Left cardiac atrium (tissue), 4 donors: ENCODE results near the gene CDK14. TPM values are rescaled to one million over a fixed set of nuclear protein-coding genes. Genes with fewer than 3 reads are reported as not detected.

Source experiments
- ATAC-seq, 2 donors: fragments of 200-7000 bp; cut with Tn5 transposase; one replicate each; pipeline ENCODE4 v1.9.1; 2020; ENCODE audit warnings: mild to moderate bottlenecking in 2 of 2, moderate library complexity in 2 of 2
- DNase-seq: peaks from one replicate; pipeline ENCODE4 v3.0.0-alpha.2; 2020
- intact Hi-C, 2 donors: fragments of 100-400 bp; cut with DNase I; formaldehyde crosslinking; loops; one replicate each; pipeline versions ENCODE4 v1.14.1 to v1.15.1; 2022 to 2023
- total RNA-seq, 2 donors: library from RNA; stranded (reverse); fragmentation: NEBNext Ultra II Directional; extraction: Animal tissue kit (Norgen Biotek cat#: 25700); gene quantifications; one replicate each; pipeline ENCODE4 v1.2.1, GENCODE V29; 2021
- donor health status: DM: no; HTN: yes; CAD: no.
- donor health status: DM: no; HTN: yes; CAD: no; lungs with severe emphysema.
- donor health status: DM: yes; HTN: yes; CAD: no.
- donor health status: Dilated cardiomyopathy.

The CDK14 gene
- total RNA-seq, 2 donors from 2014 or later: 35.9 to 53.5 TPM

DNA sequence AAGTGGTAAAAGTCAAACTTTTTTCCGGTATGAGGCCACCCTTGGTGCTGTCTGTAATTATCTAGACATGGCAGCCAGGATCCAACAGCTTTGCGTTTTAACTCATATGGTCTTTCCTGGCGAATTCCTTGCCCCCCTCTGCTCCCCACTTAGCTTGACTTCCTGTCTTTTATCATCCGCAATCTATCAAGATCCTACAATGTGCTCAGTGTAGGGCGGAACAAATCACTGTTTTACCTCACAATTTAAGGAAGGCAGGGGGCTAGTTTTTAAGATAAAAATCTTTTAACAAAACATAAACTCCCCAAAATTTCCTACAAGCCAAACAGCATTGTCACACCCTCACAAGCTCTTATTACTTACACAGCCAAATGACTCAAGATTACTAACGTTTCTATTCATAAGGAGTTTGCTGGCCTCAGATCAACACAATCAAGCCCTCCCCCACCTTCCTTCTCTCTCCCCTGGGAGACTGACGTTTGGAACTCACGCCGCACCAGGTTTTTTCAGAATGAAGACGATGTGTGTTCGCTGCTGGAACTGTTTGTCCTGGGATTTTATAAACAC is 1.3 kb upstream of the CDK14 start:
- peak; percentile 55 for DNase-seq
- peak; percentile 17 to 65 for ATAC-seq
- intact Hi-C loops: loop anchor here in 1 of 2 donors (5.0 kb wide), 1 partner anchor 67 kb away; no protein-coding TSS in a partner anchor

GRCh38 chr7:90595342-90595800 is 750 bp upstream of the CDK14 start:
- intact Hi-C loops: loop anchor here in 1 of 2 donors (5.0 kb wide), 1 partner anchor 67 kb away; no protein-coding TSS in a partner anchor
- no peak for ATAC-seq

GRCh38 chr7:90596671-90597562 is 796 bp downstream of the CDK14 start:
- ATAC-seq: peak; percentile 17 to 20
- intact Hi-C loops: loop anchor here in 1 of 2 donors (5.0 kb wide), 1 partner anchor 65 kb away; no protein-coding TSS in a partner anchor
- no peak for DNase-seq

More at GRCh38 chr7:90595342-90595800, 750 bp upstream of the CDK14 start:
- no peak for DNase-seq

DNA sequence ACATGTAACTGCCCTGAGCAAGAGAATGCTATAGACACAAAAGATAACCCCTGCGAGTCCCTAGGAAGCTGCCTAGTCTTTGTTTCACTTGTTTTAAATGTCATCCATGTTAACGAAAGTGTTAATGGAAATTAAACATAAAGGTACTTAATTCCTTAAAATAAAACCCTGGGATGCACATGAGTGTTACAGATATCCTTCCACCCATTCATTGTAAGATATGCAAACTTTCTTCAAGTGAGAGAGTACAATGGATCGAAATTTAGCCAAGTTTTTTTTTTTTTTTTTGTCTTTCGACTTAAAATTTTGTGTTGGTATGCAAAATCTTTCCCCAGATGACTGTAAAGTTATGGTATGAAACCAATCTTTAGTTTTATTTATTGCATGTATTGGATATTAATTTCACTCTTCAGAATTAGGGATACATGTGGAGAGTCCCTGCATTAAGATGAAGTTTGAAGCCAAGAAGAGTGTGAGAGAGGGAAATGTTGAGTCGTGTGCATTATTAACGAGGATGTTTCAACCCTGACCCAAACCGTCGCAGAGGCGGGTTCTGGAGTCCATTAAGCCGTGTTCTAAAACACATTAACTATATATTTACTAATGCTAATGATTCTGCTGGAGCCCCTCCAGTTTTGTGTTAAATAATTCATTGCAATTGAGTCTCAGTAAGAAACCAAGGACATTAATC is 1.6 kb downstream of the CDK14 start:
- DNase-seq (no peak), ATAC-seq (no peak)
- intact Hi-C loops: loop anchor here in 1 of 2 donors (5.0 kb wide), 1 partner anchor 65 kb away; no protein-coding TSS in a partner anchor

- intact Hi-C loops: loop anchor here in 1 of 2 donors (5.0 kb wide), 1 partner anchor 63 kb away; no protein-coding TSS in a partner anchor
- DNase-seq (no peak), ATAC-seq (no peak)
These were observed 2.9 kb downstream of the CDK14 start for GRCh38 chr7:90599038-90599437.

DNA sequence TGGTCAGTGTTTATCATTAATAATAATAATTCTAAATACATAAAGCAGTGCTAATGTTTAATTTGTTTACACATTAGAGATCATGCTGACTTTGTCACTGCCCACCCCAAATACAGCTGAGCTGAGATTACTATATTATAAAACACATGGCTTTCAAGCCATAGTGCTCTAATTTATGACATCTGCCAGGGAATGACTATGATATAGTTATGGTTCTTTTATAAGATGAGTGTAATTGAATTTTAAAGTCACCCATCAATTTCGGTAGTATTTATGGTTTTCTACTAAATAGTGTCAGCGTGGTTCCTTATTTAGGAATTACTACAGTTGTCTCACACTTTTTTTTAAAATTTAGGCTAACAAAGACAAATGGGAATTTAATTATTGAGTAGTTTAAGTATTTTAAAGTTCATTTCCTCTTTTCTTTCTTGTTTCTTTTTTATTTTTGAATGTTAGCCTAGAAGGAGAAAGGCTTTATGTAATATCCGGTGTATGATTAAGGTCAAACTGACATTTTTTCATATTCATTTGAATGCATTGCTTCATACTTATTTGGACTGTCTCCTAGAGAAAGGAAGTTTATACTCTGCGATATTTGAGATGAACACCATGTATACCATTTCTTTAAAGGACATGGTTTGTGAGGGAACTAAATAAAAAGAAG is 3.9 kb downstream of the CDK14 start:
- DNase-seq (no peak), ATAC-seq (no peak)
- intact Hi-C loops: loop anchor here in 1 of 2 donors (5.0 kb wide), 1 partner anchor 62 kb away; no protein-coding TSS in a partner anchor

GRCh38 chr7:90602303-90602702 is 6.2 kb downstream of the CDK14 start:
- ATAC-seq (no peak), DNase-seq (no peak)
- intact Hi-C loops: no loop called here

DNA sequence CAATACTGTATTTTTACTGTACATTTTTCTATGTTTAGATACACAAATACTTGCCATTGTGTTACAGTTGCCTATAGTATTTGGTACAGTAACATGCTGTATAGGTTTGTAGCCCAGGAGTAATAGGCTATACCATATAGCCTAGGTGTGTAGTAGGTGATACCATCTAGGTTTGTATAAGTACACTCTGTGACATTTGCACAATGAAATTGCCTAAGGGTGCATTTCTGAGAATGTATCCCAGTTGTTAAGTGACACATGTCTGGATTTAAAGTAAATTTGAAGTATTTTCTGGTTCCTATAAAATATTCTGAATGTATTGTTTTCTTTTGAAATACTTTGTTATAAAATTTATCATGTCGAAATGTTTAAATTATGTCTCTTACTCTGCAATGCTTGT is 7.2 kb downstream of the CDK14 start:
- ATAC-seq: no peak
- intact Hi-C loops: no loop called here
- no peak for DNase-seq

GRCh38 chr7:90604383-90604782 is 8.3 kb downstream of the CDK14 start:
- no peak for DNase-seq
- no peak for ATAC-seq
- intact Hi-C loops: no loop called here

DNA sequence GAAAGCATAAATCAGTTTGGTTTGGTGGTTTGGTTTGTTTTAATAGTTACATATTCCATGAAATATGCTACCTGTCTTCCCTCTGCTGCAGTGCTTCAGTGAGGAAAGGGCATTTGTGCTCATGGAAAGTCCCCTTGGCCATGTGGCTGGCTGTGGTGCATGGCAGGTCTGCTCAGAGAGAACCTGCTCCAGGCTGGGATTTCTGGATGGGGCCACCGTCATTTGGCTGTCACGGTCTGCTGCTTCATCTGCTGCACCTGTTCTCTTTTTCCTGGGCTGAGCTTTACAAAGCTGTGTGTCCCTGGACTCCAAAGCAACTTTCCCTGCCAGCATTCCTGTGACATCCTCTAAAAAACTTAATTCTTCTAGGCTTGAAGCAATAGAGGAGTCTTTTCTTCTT is 8.9 kb downstream of the CDK14 start:
- intact Hi-C loops: no loop called here
- no peak for ATAC-seq
- DNase-seq: no peak

DNA sequence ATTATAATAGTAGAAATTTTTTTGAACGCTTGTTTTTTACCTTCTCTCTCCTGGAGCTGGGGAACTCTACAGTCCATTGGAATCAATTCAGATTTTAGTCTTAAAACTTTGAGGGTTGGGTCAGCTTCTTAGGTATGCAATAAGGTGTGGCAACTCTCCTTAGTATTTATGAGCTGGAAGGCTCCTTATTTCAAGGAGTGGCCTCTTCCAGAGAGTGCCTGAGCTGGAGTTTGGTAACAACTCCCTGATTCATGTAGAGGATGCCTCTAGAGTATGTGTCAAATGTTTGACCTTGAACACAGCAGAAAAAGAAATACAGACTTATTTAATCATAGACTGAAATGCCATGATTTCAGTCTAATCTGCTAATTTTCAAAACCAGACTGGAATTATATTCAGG is 11.1 kb downstream of the CDK14 start:
- intact Hi-C loops: no loop called here
- DNase-seq (no peak), ATAC-seq (peak; percentile 23 to 77)

GRCh38 chr7:90610105-90610504 is 14.0 kb downstream of the CDK14 start:
- ATAC-seq (peak; percentile 30 to 69), DNase-seq (no peak)
- intact Hi-C loops: no loop called here

GRCh38 chr7:90611115-90611514 is 15.0 kb downstream of the CDK14 start:
- intact Hi-C loops: no loop called here
- DNase-seq: no peak
- no peak for ATAC-seq

GRCh38 chr7:90613088-90613498 is 17.0 kb downstream of the CDK14 start:
- intact Hi-C loops: no loop called here
- no peak for DNase-seq
- ATAC-seq: peak in 1 of 2 donors; percentile 59

DNA sequence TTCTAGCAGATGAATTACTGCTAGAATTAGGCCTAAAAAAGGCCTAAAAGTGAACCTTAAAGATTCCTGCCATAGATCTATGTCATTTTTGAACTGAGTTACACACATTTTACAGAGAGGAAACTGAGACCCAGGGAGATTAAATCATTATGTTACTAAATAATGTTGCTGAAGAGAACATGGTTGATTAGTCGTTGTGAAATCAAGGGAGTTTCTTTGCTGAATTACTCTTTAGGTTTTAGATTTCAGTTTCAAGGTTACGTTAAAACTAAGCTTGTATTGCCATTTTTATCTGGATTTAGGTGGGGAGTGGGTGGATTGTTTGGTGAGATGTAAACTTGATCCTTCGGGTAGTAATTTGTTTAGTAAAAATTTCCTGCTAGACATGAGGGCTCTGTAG is 21.3 kb downstream of the CDK14 start:
- ATAC-seq (no peak), DNase-seq (no peak)
- intact Hi-C loops: no loop called here

DNA sequence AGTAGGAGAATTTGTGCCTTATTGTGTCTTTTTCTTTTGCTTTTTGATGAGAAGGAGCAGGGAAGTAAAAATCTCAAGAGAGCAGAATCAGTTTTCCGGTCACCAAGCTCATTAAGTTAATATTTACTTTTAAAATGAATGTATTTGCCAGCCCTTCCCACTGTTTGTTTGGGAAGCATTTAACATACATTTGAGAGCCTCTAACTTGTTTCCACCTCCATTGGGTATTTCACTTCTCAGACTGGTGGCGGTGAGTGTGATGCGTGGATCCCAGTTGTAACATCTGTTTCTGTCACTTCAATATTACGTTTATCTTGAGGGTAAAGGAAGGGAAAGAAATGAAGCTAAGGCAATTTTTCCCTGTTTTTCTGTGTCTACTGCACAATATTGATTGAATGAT is 22.8 kb downstream of the CDK14 start:
- intact Hi-C loops: no loop called here
- DNase-seq (no peak), ATAC-seq (no peak)

GRCh38 chr7:90621125-90621746 is 25.1 kb downstream of the CDK14 start:
- no peak for ATAC-seq
- DNase-seq: no peak
- intact Hi-C loops: loop anchor here in 1 of 2 donors (10.0 kb wide), 1 partner anchor 66 kb away; no protein-coding TSS in a partner anchor

GRCh38 chr7:90621747-90622140 is 25.6 kb downstream of the CDK14 start:
- intact Hi-C loops: loop anchor here in 1 of 2 donors (10.0 kb wide), 1 partner anchor 67 kb away; no protein-coding TSS in a partner anchor
- ATAC-seq (no peak), DNase-seq (no peak)
